Spleen (tissue), 11 donors: ENCODE results near the gene NADK. TPM values are rescaled to one million over a fixed set of nuclear protein-coding genes. Genes with fewer than 3 reads are reported as not detected.
"Not testable (repeated sequence)": the region's sequence is repeated elsewhere in the genome, so short reads cannot be mapped to it uniquely, and the experiment has no call there.

Experiments used
- DNase-seq: peaks from one replicate; pipeline ENCODE4 v3.0.0-alpha.2; 2020
- H3K27ac ChIP-seq, 8 donors: fragments of 200-600 bp; sonication (generic) in 7 of 8; 1 replicate in 4 of 8; 2 replicates in 4 of 8; pipeline versions ENCODE4 v1.5.0 to v1.8.0; 2016 to 2021; ENCODE audit warnings: inconsistent platforms in 4 of 8, mild to moderate bottlenecking in 4 of 8, moderate library complexity in 1 of 8
- H3K27me3 ChIP-seq, 7 donors: fragments of 200-600 bp; sonication (generic) in 6 of 7; replicated peaks in 1 of 7; 1 replicate in 4 of 7; 2 replicates in 3 of 7; pipeline versions ENCODE4 v1.5.0 to v1.8.0; 2016 to 2021; ENCODE audit warnings: inconsistent platforms in 3 of 7, mild to moderate bottlenecking in 1 of 7
- H3K36me3 ChIP-seq, 6 donors: fragments of 200-600 bp; sonication (generic) in 5 of 6; 1 replicate in 4 of 6; 2 replicates in 2 of 6; pipeline versions ENCODE4 v1.5.0 to v1.8.0; 2016 to 2021; ENCODE audit warnings: inconsistent platforms in 2 of 6
- H3K4me1 ChIP-seq, 6 donors: fragments of 200-600 bp; sonication (generic) in 5 of 6; 1 replicate in 3 of 6; 2 replicates in 3 of 6; pipeline versions ENCODE4 v1.5.0 to v1.8.0; 2016 to 2021; ENCODE audit warnings: inconsistent platforms in 3 of 6
- H3K4me3 ChIP-seq, 8 donors: fragments of 200-600 bp; sonication (generic) in 7 of 8; 1 replicate in 4 of 8; 2 replicates in 4 of 8; pipeline versions ENCODE4 v1.5.0 to v1.8.0; 2016 to 2021; ENCODE audit warnings: inconsistent platforms in 4 of 8, mild to moderate bottlenecking in 4 of 8, moderate library complexity in 2 of 8
- H3K9me3 ChIP-seq, 8 donors: fragments of 200-600 bp; sonication (generic) in 7 of 8; 1 replicate in 4 of 8; 2 replicates in 4 of 8; pipeline versions ENCODE4 v1.5.0 to v1.8.0; 2016 to 2021; ENCODE audit warnings: inconsistent platforms in 4 of 8
- POLR2A ChIP-seq, 3 donors: fragments of 450-650 bp; IDR thresholded peaks; one replicate each; pipeline ENCODE4 v1.5.1; 2017; ENCODE audit warnings: antibody characterized with exemption in 3 of 3, mild to moderate bottlenecking in 1 of 3
- POLR2AphosphoS5 ChIP-seq, 3 donors: sonication (generic); formaldehyde crosslinking; IDR thresholded peaks; one replicate each; pipeline ENCODE4 v1.5.1; 2017; ENCODE audit warnings: antibody characterized with exemption in 3 of 3
- WGBS, 5 donors: extraction: QIAGEN DNeasy Blood & Tissue Kit in 3 of 5; methylation state at CpG; one replicate each; pipeline versions ENCODE4 v1.1.5 to v1.1.7; 2013 to 2018; 5-methylcytosine and 5-hydroxymethylcytosine counted together
- intact Hi-C: fragments of 100-400 bp; cut with DNase I; formaldehyde crosslinking; loops from one replicate; pipeline ENCODE4 v1.15.0; 2023; ENCODE audit warnings: low total_unique reads
- polyA plus RNA-seq, 3 donors: library from polyadenylated mRNA; stranded (reverse); fragments of 200-250 nt; gene quantifications; one replicate each; pipeline ENCODE4 v1.2.1, GENCODE V29; 2013
- total RNA-seq, 7 donors: library from RNA; depleted of rRNA in 3 of 7; stranded (reverse); fragments of >200 nt in 3 of 7; fragmentation: NEBNext Ultra II Directional in 4 of 7; extraction: Animal tissue kit (Norgen Biotek cat#: 25700) in 4 of 7; gene quantifications; one replicate each; pipeline versions ENCODE4 v1.1.0 to v1.2.1, GENCODE V29; 2016 to 2021
- TF ChIP-seq, protein P1 (sequence below), 11 experiments: fragments of 200-600 bp in 7 of 11; fragments of 450-650 bp in 4 of 11; sonication (generic) in 4 of 11; IDR thresholded peaks in 8 of 11; conservative IDR thresholded peaks in 3 of 11; 1 replicate in 7 of 11; 2 replicates in 4 of 11; pipeline versions ENCODE4 v1.4.0 to v1.8.0; 2016 to 2021; ENCODE audit warnings: antibody characterized with exemption in 11 of 11, inconsistent platforms in 4 of 11, mild to moderate bottlenecking in 1 of 11
- donor health status: healthy with polysubstance abuse.
- donor health status: DM: no; HTN: no; CAD: no; lungs with moderate emphysema.
- donor health status: DM: no; HTN: no; CAD: no.
- donor health status: Bipolar disorder and iron deficiency.
- donor health status: healthy.
- donor health status: DM: no; HTN: no; CAD: no.
- donor health status: DM: yes; HTN: yes; CAD: no.

The NADK gene
- total and polyA plus RNA-seq, 10 donors: 62.6 to 271 (median 179) TPM

DNA sequence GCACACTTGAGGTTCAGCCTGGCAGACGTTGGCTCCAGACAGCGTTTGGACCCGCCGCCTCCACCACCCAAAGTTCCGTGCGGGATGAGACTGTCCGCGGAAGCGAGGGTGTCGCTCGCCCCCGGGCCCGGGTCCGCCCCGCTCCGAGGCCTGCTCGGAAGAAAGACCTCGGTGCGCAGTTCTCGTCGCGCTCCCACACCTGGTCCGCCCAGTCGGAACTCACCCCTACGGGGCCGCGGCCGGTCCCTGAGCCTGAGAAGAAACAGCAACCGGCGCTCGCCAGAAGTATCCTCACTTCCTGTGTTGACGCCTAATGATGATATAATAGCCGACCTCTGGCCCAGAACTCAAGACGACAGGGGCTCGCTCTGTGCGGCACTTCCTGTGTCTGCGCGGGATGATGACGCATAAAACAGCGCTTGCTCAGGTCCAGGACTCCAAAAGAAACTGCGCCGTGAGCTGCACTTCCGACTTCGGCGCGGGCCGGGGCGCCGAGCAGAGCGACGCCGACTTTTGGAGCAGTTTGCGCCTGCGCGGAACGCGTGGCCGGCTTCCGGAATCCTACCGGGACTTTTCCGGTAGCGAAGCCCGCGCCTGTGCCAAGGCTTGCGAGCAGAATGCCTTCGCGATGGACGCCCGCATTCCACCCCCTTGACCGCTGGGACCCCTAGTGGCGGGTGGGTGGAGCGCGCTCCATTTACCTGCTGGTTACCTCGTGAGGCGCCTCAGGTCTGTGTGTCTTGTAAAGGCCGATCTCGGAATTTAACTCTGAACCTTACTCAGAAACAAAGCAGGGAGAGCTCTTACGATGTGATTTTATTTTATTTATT, 54.0 kb downstream of the NADK start, which contains the start of gene CDK11A:
Gene CDK11A, minus strand, starts transcription at position 323 of the 830 bp plus-strand sequence. CDS start 1,539 bp downstream, outside the sequence.
- intact Hi-C loops: loop anchor here (10.0 kb wide), 1 partner anchor 59 kb away; no protein-coding TSS in a partner anchor
- not testable (repeated sequence) for H3K9me3 ChIP-seq, H3K27me3 ChIP-seq
- DNase-seq: peak; percentile 100
- WGBS, 5 donors: 0 to 1% (median 0%) methylated on average over 18 to 62 of the region's 78 CpGs
- Histone ChIP-seq H3K4me1 (peaks cover 2 to 25% (median 16%) of the 10 kb centered on the region in 6 donors), H3K36me3 (peaks cover 0 to 47% (median 18%) of the 10 kb centered on the region in 6 donors), H3K4me3 (peak within 1 kb of the TSS; percentile 59 to 70 (median 63)), H3K27ac (peak within 1 kb of the TSS; percentile 86 to 96 (median 92))
- TF ChIP-seq, protein P1, sequence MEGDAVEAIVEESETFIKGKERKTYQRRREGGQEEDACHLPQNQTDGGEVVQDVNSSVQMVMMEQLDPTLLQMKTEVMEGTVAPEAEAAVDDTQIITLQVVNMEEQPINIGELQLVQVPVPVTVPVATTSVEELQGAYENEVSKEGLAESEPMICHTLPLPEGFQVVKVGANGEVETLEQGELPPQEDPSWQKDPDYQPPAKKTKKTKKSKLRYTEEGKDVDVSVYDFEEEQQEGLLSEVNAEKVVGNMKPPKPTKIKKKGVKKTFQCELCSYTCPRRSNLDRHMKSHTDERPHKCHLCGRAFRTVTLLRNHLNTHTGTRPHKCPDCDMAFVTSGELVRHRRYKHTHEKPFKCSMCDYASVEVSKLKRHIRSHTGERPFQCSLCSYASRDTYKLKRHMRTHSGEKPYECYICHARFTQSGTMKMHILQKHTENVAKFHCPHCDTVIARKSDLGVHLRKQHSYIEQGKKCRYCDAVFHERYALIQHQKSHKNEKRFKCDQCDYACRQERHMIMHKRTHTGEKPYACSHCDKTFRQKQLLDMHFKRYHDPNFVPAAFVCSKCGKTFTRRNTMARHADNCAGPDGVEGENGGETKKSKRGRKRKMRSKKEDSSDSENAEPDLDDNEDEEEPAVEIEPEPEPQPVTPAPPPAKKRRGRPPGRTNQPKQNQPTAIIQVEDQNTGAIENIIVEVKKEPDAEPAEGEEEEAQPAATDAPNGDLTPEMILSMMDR (IDR thresholded peaks at IDR 0.05 in 8 of 11, conservative IDR thresholded peaks at IDR 0.05 in 3 of 11): peak in 9 of 11 experiments; percentile 23 to 64 (median 55)
- TF ChIP-seq POLR2A (IDR thresholded peaks at IDR 0.05) (peak in 2 of 3 donors; percentile 61 to 78), POLR2AphosphoS5 (IDR thresholded peaks at IDR 0.05) (peak; percentile 94 to 97 (median 95))

DNA sequence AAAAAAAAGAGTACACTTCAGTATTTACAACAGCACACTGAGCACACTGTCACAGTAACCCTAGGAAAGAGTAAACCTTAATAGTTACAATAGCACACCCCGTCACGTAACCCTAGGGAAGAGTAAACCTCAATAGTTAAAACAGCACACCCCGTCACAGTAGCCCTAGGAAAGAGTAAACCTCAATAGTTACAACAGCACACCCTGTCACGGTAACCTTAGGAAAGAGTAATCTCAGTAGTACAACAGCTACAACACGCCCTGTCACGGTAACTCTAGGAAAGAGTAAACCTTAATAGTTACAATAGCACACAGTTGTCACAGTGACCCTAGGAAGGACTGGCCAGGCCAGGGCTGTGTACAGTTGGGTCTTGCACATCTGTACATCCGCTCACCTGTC, 57.1 kb downstream of the NADK start:
- no peaks in the 10 kb centered on the region for H3K9me3 ChIP-seq
- H3K4me1 ChIP-seq: peaks cover 0 to 15% (median 10%) of the 10 kb centered on the region in 6 donors
- H3K27me3 ChIP-seq: no peaks in the 10 kb centered on the region
- TF ChIP-seq, protein P1 (IDR thresholded peaks at IDR 0.05 in 8 of 11, conservative IDR thresholded peaks at IDR 0.05 in 3 of 11): no peak
- TF ChIP-seq POLR2A (IDR thresholded peaks at IDR 0.05) (no peak), POLR2AphosphoS5 (IDR thresholded peaks at IDR 0.05) (no peak)
- WGBS, 5 donors: 71 to 83% (median 79%) methylated on average over 7 of the region's 7 CpGs
- H3K4me3 ChIP-seq: no peak overlapping the region
- H3K36me3 ChIP-seq: peaks cover 0 to 55% (median 26%) of the 10 kb centered on the region in 6 donors
- no peak overlapping the region for H3K27ac ChIP-seq
- DNase-seq: no peak
- intact Hi-C loops: loop anchor here (10.0 kb wide), 1 partner anchor 56 kb away; no protein-coding TSS in a partner anchor

DNA sequence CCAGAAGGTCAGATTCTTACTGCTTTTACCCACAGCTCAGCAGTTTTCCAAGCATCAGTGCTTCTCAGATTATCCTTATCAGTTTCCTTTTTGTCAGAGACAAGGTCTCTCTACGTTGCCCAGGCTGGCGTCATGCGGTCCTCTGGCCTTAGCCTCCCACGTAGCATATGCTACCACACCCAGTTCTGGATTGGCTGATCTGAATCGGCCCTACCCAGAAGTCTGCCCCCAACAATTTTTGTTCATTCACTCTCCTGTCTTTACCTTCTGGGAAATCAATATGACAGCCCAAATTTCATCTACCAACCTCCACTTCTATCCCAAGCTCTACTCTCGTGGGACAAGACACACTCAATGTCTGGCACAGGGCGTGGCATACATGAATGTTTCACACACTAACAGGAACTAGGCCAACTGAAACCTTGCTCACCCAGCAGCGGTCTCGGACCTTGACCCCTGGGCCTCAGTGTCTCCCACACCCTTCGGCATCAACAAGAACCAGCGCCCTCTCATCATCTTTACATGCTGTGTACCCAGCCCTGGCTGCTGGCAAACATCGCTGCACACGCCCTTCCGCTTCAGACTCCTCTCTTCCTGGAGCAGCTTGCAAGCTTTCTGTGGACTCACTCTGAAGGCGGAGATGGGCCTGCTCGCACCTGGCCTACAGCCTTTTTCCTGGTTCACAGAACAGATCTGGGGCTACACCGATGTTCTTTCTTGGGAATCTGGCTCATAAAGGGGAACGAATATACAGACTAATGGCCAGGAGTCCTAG, 63.0 kb downstream of the NADK start:
- WGBS, 5 donors: 75 to 84% (median 82%) methylated on average over 8 to 15 of the region's 18 CpGs
- H3K4me3 ChIP-seq, H3K9me3 ChIP-seq, H3K4me1 ChIP-seq, H3K27me3 ChIP-seq, intact Hi-C loops, DNase-seq: not testable (repeated sequence)
- peak overlapping the region in 5 of 8 donors; percentile 21 to 64 (median 41) for H3K27ac ChIP-seq
- peak in 1 of 3 donors; percentile 15 for TF ChIP-seq POLR2AphosphoS5 (IDR thresholded peaks at IDR 0.05)
- peaks cover 0 to 59% (median 20%) of the 10 kb centered on the region in 6 donors for H3K36me3 ChIP-seq

DNA sequence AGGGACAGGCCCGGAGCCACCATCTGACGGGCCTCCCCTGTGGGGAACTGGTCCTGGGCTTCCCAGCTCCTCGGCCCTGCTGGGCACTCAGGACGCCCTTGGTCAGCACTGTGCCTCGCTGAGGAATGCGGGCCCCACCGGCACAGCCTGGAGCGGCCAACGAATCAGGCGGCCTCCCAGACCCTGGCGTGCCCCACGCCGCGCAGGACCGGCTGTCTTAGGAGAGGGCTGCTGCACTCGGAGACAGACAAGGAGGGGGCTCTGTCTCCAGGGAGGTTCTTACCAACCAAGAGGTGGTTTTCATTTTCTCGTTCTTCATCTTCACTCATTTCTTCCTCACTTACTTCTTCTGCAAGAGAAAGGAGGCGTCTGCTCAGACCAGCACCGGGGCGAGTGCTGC, 70.4 kb downstream of the NADK start:
- intact Hi-C loops, H3K4me1 ChIP-seq, DNase-seq, H3K27me3 ChIP-seq, H3K27ac ChIP-seq, H3K4me3 ChIP-seq, H3K9me3 ChIP-seq: not testable (repeated sequence)
- peaks cover 0 to 52% (median 24%) of the 10 kb centered on the region in 6 donors for H3K36me3 ChIP-seq
- 96 to 100% (median 96%) methylated on average over 1 to 16 of the region's 20 CpGs; no CpG with 5 or more reads in 2 of the 5 donors for WGBS, 5 donors

DNA sequence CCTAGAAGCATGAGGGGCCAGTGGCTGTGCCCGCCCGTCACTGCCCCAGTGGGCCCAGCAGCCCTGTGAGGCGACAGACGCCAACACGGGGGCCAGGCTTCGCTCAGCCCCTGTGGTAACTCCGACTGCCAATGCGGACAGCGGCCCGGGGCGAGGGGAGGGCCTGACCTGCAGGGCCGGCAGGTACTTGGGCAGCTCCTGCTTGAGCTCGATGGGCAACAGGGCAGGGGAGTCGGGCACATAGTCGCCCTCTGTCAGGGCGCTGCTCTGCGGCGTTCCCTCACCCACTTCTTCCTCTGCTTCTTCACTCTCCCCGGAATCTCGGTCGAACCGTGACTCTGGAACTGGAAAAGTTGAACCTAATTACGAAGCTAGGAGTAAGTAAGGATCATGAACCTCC, 71.0 kb downstream of the NADK start:
- H3K27ac ChIP-seq, H3K27me3 ChIP-seq, H3K4me3 ChIP-seq, H3K4me1 ChIP-seq, intact Hi-C loops, DNase-seq, H3K9me3 ChIP-seq: not testable (repeated sequence)
- WGBS, 5 donors: 91 to 100% (median 100%) methylated on average over 2 to 20 of the region's 23 CpGs; no CpG with 5 or more reads in 1 of the 5 donors
- peaks cover 0 to 52% (median 24%) of the 10 kb centered on the region in 6 donors for H3K36me3 ChIP-seq

DNA sequence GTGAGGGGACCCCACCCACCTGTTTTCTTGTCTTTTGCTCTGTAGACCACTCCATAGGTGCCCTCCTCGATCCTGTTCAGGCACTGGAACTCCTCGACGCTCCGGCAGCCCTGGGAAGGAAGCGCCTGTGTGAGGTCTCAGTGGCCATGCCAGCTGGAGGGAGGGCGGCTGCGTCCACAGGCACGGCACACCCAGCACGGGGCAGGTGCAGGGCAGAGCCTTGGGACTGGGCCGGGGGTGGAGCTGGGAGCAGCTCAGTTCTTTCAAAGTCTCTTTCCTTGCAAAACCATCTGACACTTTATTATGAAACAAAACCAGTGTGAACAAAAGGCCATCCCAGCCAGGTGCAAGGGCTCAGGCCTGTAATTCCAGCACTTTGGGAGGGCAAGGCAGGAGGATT, 72.6 kb downstream of the NADK start:
- peaks cover 0 to 49% (median 24%) of the 10 kb centered on the region in 6 donors for H3K36me3 ChIP-seq
- H3K9me3 ChIP-seq, H3K27ac ChIP-seq, intact Hi-C loops, DNase-seq, H3K4me1 ChIP-seq, H3K27me3 ChIP-seq, H3K4me3 ChIP-seq: not testable (repeated sequence)
- 96 to 100% (median 100%) methylated on average over 3 to 5 of the region's 10 CpGs; no CpG with 5 or more reads in 2 of the 5 donors for WGBS, 5 donors

DNA sequence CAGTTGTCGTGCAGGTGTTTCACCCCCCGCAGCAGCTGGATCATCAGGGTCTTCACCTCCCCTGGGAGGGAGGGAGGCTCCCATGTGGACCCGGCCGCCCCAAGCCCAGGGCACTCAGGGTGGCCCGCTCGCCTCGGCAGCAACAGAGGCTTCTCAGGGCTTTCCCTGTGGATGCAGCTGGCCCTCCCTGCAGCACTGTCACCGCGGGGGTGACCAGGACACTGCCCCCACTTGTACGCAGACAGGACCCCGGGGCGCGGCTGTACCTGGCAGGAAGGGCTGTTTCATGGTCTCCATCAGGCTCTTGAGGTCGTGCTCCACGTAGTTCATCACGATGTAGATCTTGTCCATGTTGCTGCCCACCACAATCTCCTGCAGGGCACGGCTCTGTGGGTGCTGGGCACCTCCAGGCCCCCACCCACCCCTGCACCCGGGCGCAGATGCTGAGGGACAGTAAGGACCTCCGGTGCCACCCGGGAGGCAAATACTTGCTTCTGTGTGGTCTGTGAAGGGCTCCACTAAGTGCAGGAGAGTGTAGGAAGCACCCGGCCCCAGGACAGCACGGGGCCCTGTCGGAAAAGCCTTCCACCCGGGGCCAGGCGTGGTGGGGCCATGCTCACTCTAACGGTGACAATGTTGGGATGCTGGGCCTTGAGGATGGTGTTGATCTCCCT, 73.8 kb downstream of the NADK start:
- H3K27me3 ChIP-seq, intact Hi-C loops, H3K27ac ChIP-seq, H3K4me1 ChIP-seq, H3K9me3 ChIP-seq, H3K4me3 ChIP-seq, DNase-seq: not testable (repeated sequence)
- H3K36me3 ChIP-seq: peaks cover 0 to 49% (median 24%) of the 10 kb centered on the region in 6 donors
- WGBS, 5 donors: 87 to 98% (median 94%) methylated on average over 3 to 27 of the region's 27 CpGs
